Retina (tissue), 1 donor: ENCODE measurements around the gene CAMTA1.

Experiments used
- DNase-seq: peaks from one replicate; pipeline ENCODE4 v3.0.0-alpha.2; 2016

The CAMTA1 gene

DNA sequence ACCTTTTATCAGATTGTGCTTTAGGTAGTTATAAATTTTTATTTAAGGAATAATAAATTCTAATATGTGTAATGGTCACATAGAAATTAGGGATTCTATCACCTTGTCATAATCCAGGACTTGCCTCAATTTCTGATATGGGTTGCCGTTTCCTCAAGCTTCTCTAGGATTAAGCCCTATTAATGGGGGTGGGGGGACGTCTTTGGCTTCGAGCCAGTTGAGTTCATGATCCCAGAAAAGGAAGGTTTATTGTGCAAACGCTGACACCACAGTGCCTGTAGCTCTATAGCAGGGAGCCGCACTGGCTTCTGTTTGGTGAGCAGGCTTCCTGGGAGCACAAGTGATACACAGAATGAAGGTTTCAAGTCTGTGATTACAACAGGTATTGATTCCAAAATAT, 963.9 kb downstream of the CAMTA1 start:
- no peak for DNase-seq

DNA sequence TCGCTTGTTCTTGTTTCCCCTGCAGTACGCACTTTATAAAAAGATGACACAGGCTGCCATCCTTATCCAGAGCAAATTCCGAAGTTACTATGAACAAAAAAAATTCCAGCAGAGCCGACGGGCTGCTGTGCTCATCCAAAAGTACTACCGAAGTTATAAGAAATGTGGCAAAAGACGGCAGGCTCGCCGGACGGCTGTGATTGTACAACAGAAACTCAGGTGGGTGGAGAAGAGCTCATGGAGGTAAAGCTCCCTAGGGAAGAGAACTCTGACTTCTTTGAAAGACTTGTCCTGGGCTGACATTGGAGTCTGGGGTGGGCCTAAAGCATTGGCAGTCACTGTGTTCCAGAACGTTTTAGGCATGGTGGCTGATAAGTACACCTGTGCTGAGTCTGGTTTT, 965.9 kb downstream of the CAMTA1 start:
- DNase-seq, result no peak

DNA sequence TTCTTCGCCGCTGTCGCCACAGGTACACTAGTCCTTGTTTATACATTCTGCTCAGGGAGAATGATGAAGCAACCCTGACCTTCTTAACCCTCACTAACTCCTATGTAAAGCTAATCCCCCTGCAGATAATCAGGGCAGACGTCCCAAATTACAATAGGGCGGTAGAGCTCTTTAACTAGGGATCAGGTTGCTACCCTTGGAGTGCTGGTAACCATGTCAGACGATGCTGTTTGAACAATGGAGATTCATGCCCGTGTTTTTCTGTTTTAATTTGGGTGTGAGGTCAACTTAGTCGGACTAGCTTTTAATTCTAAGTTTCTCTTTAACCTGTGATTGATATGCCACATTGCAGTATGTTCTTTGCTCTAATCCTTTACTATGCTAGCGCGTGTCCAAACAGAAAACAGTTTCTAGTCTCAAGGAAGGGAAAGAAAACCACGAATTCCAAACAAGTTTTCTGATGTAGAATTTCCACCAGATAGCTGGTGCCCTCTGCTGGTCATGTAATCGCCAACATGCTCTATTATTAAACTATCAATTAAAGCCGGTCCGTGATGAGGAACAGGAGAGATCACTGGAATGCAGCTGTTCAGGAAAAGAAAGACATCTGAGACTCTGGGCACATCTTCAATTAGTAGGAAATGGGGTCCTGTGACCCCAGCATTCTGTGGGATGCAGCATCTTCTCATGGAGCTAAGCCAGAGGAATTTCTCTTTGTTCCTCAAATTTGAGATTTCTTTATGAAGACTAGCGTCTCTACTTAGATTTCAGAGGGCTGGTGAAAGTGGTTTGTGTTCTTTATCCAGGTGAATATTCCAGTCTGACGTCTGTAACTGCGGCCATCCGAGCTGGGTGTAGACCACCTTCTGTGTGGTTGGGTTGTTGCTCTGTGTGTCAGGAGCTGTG, 967.5 kb downstream of the CAMTA1 start:
- DNase-seq, result peak; percentile 78

DNA sequence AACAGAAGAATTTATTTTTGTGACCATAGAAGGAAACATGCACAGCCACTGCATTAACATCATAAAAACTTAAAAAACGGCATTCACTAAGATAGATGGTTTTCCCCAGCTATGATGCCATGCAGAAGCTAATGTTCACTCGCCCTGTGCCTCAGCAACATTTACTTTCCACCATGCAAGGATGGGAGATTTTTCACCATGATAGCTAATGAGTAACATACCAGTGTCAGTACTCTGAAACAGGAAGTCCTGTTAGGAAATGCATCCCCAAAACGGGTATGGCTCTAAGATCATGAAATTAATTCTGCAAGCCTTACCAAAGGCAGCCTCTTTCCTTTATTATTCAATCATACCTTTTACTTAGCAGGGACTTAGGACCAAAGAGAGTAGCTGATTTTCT, 968.4 kb downstream of the CAMTA1 start:
- DNase-seq, result no peak

DNA sequence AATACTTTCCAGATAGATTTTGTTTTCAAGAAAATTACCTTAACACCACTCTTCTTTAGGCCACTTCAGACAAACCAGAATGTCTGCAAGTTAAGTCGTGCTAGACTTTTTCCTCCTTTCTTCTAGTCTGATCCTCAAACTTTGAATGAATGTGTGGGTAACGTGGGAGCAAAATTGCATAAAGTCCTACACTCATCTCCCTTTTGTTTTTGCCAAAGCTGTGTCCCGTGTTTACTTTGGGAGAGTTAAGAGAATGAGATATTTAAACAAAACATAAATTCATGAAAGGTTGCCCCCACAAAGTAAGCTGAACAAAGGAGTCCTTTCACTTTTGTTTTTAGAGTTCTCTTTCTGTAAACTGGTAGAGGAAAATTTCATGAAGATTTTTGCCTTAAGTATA, 969.0 kb downstream of the CAMTA1 start:
- no peak for DNase-seq

DNA sequence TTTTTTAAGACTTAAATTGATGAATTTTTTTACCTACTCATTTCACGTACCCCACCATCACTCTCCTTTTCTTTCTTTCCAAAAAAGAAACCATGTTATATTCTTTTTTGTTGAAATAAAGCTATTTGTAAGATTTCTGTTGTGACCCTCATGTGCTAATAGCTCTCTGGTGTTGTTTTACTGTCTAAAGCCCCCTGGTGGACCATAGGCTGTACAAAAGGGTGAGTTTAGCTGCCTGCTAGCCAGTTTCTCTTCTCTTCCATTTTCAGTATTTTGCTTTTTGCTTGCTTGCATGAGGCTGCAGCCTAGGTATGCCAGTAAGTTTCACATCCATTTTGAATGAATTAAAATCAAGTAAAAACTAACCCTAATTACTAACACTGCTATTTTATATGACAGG, 970.2 kb downstream of the CAMTA1 start:
- no peak for DNase-seq

DNA sequence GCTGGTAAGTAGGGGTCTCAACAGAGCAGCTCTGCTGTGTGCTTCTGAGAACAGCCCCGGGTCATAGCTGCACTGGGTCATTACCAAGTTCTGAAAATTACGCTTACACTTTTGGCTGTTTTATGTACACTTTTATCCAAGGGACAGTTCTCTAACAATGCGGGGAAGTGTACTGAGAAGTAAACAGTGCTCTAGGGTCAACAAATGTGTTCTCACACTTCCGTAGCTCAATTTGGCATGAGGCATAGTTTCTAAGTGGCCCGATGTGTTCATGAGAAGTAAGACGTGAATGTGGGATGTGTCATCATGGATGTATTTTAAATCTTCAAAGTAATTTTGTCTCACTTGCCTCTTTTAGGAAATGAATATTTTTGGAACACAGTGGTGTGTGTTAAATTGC, 975.0 kb downstream of the CAMTA1 start:
- no peak for DNase-seq

DNA sequence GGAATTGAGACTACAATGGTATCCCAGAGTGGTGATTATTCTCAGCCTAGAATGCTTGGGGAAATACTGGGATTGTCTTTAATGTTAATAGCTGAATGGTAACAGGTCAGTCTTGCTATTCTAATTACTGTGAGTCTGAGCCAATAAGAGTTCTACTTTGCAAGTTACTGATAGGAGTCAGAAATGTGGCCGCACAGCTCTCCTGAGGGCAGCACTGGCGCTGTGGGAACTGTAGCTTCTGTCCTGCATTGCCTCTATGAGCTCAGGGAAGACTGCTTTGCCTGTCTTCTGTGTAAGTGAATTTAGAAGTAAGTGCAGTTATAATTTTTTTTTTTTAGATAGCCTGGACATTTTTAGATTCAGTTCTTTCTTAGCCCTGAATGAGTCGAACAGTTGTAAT, 975.8 kb downstream of the CAMTA1 start:
- DNase-seq, result no peak

DNA sequence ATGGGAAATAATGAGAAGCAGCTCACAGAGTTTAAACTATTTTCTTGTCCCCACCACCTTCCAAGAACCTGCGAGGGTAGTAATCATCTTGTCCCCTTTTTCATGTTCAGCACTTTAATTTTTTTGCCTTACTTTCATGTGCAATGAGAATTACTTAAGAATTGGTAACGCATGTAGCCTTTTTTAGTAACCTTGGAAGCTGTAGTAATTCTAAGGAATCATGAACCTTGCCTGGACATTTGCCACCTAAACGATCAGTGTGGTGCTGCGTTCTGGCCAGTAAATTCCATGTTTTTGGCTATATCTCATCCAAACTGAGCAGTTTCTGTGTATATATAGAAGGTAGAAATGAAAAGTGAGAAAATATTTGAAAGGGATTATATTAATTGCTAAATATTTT, 981.9 kb downstream of the CAMTA1 start:
- DNase-seq, result no peak

DNA sequence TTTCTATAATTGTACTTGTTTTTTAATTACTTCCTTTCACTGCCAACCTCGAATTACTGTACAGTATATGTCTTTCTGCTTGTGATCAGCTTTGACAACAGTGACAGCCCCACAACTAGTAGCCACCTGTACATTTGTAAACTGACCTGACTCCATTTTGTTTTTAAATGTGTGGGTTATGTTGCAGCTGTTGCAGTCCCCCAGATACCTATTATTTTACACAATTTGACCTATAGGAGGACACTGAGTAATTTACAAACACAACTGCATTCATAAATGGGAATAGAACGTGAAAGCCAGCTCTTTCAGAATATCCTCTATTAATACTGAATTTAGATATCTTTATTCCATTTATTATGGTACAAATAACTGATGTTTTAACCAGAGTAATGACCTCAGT, 983.3 kb downstream of the CAMTA1 start:
- no peak for DNase-seq

DNA sequence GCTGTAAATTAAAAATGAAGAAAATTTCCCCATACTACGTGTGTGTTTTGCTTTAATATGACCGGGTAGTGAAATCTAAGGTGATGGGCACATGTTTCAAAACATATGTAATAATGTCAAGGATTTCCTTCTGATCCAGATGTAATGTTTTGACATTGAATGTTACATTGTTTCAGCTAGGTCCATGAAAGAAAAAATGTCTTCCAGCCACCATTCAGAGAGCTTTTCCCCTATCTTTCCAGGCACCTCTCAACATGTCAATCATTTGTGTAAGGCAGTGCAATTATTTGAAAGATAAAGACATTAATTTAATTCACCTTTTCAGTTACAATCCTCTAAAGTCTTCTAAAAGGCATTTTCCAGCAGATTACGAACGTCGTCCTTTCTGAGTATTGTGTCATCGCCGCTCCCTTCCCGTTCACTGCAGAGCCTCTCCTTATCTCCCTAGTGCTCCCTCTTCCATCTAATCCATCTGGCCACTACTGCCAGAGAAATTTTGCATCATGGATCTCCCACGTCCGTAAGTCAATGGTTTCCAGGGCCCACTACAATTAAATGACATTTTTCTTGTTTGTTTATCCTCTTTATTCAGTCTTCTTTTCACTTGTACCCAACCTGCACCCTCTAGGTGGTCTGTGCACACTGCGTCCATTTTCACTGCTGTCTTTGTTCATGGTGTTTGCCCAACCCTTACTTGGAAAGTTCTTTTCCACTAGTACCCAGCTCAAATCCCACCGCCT, 984.6 kb downstream of the CAMTA1 start:
- DNase-seq, result no peak

DNA sequence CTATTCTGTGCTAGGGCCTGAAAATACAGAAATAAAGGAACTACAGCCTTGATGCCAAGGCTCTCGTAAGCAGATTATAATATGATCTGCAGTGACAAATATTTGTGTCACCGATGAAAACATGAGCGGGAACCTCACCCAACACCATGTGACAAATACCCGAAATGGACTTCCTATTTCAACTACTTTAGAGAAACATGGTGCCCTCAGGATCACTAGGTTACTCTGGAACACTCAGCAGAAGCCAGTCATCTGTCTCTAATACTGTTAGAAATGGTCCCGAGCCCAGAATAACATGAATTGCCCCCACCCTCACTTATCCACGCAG, 985.4 kb downstream of the CAMTA1 start:
- no peak for DNase-seq

DNA sequence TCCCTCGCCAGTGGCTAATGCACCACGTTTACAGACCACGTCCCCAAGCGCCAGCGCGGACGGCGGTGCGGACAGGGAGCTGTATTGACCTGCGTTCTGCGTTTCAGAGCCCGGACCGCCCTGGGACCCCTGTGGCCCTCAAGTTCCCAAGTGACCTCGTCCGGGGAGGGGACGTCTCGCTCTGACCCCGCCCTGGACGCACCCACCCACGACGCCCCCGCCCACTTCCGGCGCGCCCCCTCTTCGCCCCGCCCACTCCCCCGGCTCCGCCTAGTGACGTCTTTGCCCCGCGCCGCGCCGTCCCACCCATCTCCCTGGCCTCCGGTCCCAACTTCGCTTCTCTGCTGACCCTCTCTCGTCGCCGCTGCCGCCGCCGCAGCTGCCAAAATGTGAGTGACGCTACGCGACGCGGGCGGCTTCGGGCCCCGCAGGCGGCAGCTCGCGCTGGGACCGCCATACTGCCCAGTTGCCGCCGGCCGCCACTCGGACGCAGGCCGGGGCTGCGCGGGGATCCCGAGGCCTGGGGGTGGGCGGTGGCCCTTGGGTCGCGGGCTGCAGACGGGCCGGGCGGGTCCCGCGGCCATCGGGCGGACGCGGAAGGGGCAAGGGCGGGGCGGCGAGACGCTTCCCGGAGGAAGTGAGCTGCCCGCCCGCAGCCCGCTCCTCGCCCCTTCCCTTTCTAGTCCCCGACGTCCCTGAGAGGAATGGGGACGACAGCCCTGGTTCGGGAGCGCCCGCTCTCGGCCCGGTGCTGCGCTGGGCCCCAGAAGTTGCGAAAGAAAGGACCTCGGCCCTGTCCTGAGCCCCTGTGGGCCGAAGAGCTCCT, 986.0 kb downstream of the CAMTA1 start, which contains the start of gene VAMP3:
TSS of gene VAMP3 (plus strand) at position 300 of the 826 bp plus-strand sequence. CDS start at position 388, 88 bp downstream.
- DNase-seq, result peak; percentile 77

DNA sequence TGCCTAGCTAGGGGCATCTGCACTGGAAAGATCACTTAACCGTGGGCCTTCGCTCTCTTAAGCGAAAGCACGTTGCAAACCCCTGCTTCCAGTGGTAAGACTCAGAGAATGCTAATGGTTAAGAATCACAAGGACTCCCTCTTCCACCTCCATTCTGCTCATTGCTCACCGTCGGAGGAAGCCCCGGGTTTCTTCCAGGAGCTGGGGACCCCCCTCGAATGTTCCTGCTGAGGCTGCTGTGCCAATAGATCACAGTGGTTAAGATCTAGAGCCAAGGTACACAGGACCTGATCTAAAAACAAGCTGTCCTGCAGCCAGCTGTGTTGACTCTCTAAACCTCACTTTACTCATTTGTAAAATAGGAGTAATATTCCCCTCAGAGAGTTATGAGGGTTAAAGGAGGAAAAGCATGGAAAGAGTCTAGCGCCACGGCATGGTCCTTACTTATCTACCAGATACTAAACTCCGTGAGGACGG, 986.6 kb downstream of the CAMTA1 start:
- DNase-seq, result no peak

DNA sequence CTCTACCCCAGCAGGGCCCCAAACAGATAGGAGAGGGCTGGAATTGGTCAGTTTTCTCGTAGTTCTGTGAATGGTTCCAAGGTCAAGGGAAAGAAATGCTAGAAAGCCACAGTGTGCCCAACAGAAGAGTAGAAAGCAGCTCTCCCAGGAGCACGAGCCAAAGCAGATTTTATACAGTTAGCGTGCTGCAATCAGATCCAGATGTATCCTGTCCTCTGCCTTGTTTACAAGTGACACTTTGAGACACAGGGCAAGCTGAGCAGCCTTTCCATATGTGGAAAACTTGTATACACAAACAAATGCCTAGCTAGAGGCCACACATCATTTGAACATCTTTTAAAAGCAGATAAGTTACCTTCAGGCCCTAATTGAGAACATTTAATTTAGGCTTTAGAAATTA, 992.3 kb downstream of the CAMTA1 start:
- no peak for DNase-seq

DNA sequence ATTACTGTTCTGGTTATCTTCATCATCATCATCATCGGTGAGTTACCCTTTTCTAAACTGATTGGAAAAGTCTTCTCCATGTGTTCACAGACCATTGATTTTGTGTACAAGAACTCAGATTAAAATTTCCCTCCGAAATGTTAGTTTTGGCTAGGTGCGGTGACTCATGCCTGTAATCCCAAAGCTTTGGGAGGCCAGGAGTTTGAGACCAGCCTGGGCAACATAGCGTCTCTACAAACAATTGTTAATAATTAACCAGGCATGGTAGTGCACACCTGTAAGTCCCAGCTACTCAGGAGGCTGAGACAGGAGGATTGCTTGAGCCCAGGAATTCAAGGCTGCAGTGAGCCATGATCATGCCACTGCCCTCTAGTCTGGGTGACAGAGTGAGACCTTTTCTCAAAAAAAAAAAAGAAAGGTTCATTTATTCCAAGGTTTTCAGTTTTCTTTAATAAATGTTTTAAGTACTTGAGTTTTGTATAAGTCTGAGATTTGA, 992.9 kb downstream of the CAMTA1 start:
- DNase-seq, result no peak

DNA sequence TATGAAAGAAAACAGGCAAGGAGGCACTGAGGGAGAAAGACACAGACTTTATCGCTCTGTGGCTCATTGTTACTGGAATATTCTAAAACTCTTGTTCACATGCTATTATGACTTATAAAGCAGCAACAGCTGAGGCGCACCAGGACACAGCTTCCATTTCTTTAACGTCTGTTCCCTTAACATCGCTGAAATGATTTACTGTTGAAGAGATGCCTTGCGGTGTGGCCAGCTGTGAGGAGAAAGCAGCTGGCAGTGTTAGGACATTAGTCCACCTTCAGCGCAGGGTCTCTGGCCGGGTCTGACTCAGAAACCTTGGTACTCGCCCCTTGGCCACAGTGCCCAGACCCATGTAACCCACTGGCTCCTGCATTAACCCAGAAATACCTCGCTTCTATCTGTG, 995.7 kb downstream of the CAMTA1 start:
- DNase-seq, result no peak

DNA sequence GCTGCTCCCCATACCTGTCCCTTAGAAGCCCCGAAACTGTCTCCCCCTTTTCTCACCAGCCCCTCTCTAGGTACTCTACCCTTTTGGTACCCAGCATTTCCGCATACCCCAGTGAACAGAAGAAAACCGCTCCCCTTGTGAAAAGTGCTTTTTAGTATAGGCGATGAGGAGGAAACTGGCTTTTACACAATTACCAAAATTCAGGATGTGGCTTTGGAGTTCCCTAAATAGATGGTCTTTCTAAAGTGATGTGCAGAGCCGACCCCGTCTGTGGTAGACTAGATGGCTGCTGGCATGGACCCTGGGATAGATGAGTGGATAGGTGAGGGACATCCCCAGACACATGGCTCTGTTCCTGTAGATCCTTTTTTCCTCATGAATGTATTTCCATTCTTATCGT, 996.2 kb downstream of the CAMTA1 start:
- no peak for DNase-seq

DNA sequence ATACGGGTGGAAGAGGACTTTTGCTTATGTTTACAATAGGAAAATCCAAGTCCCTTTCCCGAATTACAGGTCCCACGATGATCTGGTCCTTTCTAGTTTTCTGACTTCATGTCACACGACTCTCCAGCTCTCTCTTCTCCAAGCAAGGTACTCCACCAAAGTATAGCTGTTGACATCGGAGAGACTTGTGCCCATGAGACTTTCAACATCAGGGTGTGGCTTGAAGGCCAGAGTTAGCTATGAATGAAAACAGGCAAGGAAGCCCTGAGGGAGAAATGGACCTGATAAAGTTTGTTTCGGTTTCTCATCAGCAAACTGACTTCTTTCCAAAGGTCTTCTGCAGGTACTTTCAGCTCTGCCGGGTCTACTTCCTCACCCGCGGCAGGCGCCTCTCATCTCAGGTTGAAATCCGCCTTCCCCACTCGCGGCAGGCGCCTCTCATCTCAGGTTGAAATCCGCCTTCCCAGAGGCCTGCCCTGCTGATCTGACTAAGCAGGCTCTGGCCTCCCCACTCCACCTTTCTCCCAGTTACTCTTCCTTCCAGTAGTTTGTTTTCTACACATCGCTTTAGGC, 996.8 kb downstream of the CAMTA1 start:
- no peak for DNase-seq

DNA sequence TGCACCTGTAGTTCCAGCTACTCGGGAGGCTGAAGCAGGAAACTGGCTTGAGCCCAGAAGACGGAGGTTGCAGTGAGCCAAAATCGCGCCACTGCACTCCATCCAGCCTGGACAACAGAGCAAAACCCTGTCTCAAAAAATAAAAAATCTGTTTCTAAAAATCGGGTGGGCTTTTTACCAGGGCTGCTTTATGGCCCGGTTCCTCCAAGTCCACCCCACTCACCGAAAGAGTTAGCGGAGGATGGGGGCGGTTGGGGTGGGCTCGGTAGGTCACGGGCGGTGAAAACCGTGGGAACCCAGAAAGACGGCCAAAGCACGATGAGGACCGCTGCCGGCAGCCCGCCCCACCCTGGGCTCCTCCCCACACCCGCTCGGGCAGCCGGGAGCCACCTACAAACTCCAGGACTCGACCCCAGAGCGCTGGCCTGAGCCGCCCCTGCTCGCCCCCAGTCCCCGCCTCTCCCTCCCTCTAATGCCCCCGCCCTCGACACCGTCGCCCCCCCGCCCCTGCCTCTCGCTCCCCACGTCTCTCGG, 998.0 kb downstream of the CAMTA1 start:
- DNase-seq, result peak; percentile 59

DNA sequence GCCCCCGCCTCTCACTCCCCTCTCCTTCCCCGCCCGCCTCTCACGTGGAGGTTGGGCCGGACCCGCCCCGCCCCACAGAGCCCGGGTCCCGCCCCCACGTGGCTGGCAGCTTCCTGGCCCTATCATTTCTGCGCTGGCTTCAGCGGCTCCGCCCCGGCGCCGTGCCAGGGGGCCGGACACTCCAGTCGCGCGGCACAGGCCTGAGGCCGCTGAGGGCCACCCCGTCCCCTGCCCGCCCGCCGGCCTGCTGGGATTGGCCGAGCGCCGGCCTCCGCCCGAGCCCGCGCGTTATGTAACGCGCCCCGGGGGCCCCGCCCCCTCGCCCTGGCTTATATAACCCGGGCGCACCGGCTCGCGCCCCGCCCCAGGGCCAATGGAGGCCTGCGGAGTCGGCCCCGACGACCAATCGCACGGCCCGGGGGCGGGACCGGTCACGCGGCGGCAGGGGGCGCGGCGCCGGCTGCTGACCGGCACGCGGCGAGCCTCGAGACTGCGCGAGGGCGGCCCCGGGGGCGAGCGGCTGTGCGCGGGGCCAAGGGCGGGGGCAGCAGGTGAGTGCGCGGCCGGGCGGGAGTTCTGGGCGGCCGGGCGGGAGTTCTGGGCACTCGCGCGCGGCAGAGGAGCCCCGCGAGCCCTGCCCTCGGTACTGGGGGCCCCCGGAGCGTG, 998.7 kb downstream of the CAMTA1 start, which contains the start of gene PER3:
TSS of gene PER3 (plus strand) at position 466 of the 666 bp plus-strand sequence. CDS start 587 bp downstream, outside the sequence.
- peak; percentile 96 for DNase-seq
